ENCODE measurements around the gene PRRT3. TPM values are rescaled to one million over a fixed set of nuclear protein-coding genes. Genes with fewer than 3 reads are reported as not detected.
"Not testable (repeated sequence)": the region's sequence is repeated elsewhere in the genome, so short reads cannot be mapped to it uniquely, and the experiment has no call there.

The PRRT3 gene
- total RNA-seq, 2 experiments from 2014 or later: 5.5 to 6.9 TPM

GRCh38 chr3:9903238-9903624 is 49.0 kb downstream of the PRRT3 start:
- Mint-ChIP-seq H3K36me3 (ENCODE audit: low read depth) (no peaks in the 10 kb centered on the region), H3K4me1 (ENCODE audit: low read depth) (peaks cover 35% of the 10 kb centered on the region), H3K27me3 (ENCODE audit: low read depth) (no peaks in the 10 kb centered on the region), H3K9me3 (ENCODE audit: insufficient read depth) (no peaks in the 10 kb centered on the region), H3K27ac (peak overlapping the region; percentile 56), H3K4me3 (no peak overlapping the region)
- ATAC-seq (no peak), DNase-seq (no peak)
- CTCF ChIA-PET: interaction anchor here (0.7 to 3.5 kb wide), 5 partner anchors 9 to 41 kb away, joined by 3 to 20 read pairs (median 11); partner anchors contain the start of gene JAGN1
- POLR2A ChIA-PET: interaction anchor here (0.7 to 3.9 kb wide), 6 partner anchors 9 to 83 kb away, joined by 3 to 29 read pairs (median 8); partner anchors contain the start of genes EMC3, IL17RC and JAGN1

- H3K4me1 Mint-ChIP-seq (ENCODE audit: low read depth): peaks cover 35% of the 10 kb centered on the region
- no peaks in the 10 kb centered on the region for H3K27me3 Mint-ChIP-seq (ENCODE audit: low read depth)
- peak within 1 kb of the TSS; percentile 83 for H3K27ac Mint-ChIP-seq
- peak; percentile 77 for ATAC-seq
- no peaks in the 10 kb centered on the region for H3K36me3 Mint-ChIP-seq (ENCODE audit: low read depth)
- ChIA-PET CTCF (interaction anchor here (0.7 to 3.5 kb wide), 5 partner anchors 9 to 42 kb away, joined by 3 to 20 read pairs (median 11); partner anchors contain the start of gene JAGN1), POLR2A (interaction anchor here (0.7 to 3.9 kb wide), 6 partner anchors 9 to 84 kb away, joined by 3 to 29 read pairs (median 8); partner anchors contain the start of genes EMC3, IL17RC and JAGN1)
- H3K9me3 Mint-ChIP-seq (ENCODE audit: insufficient read depth): no peaks in the 10 kb centered on the region
- peak within 1 kb of the TSS; percentile 30 for H3K4me3 Mint-ChIP-seq
- DNase-seq: peak; percentile 38
Observed at GRCh38 chr3:9902372-9903237, 49.6 kb downstream of the PRRT3 start, which contains the start of gene IL17RE. TSS of gene IL17RE (plus strand) at chr3:9902848. CDS start at chr3:9902933, 85 bp downstream.

- Mint-ChIP-seq H3K27me3 (ENCODE audit: low read depth) (no peaks in the 10 kb centered on the region), H3K36me3 (ENCODE audit: low read depth) (no peaks in the 10 kb centered on the region), H3K9me3 (ENCODE audit: insufficient read depth) (no peaks in the 10 kb centered on the region), H3K4me1 (ENCODE audit: low read depth) (peaks cover 35% of the 10 kb centered on the region), H3K4me3 (peak overlapping the region; percentile 30), H3K27ac (peak overlapping the region; percentile 83)
- ChIA-PET CTCF (interaction anchor here (1.1 to 3.5 kb wide), 4 partner anchors 10 to 30 kb away, joined by 3 to 20 read pairs (median 14); partner anchors contain the start of gene JAGN1), POLR2A (interaction anchor here (1.8 to 3.9 kb wide), 3 partner anchors 8 to 14 kb away, joined by 10 to 29 read pairs (median 11); partner anchors contain the start of genes IL17RC and JAGN1)
- DNase-seq: peak; percentile 55
- peak; percentile 78 for ATAC-seq
Observed at GRCh38 chr3:9901967-9902366, 50.2 kb downstream of the PRRT3 start.

GRCh38 chr3:9900965-9901415 is 51.2 kb downstream of the PRRT3 start:
- H3K27me3 Mint-ChIP-seq (ENCODE audit: low read depth); H3K9me3 Mint-ChIP-seq (ENCODE audit: insufficient read depth); H3K4me3 Mint-ChIP-seq; ATAC-seq; H3K27ac Mint-ChIP-seq; DNase-seq; H3K36me3 Mint-ChIP-seq (ENCODE audit: low read depth): not testable (repeated sequence)
- POLR2A ChIA-PET: interaction anchor here (3.9 kb wide), 1 partner anchor 10 kb away, joined by 29 read pairs; the partner anchor contains the start of gene JAGN1
- CTCF ChIA-PET: interaction anchor here (3.2 to 3.5 kb wide), 3 partner anchors 10 to 31 kb away, joined by 11 to 20 read pairs (median 17); partner anchors contain the start of gene JAGN1
- H3K4me1 Mint-ChIP-seq (ENCODE audit: low read depth): peaks cover 38% of the 10 kb centered on the region

GRCh38 chr3:9899289-9899791 is 52.9 kb downstream of the PRRT3 start:
- Mint-ChIP-seq H3K9me3 (ENCODE audit: insufficient read depth) (no peaks in the 10 kb centered on the region), H3K4me3 (no peak overlapping the region), H3K27ac (no peak overlapping the region), H3K4me1 (ENCODE audit: low read depth) (peaks cover 44% of the 10 kb centered on the region), H3K27me3 (ENCODE audit: low read depth) (no peaks in the 10 kb centered on the region), H3K36me3 (ENCODE audit: low read depth) (peaks cover 9% of the 10 kb centered on the region)
- ChIA-PET POLR2A (no interaction called here), CTCF (no interaction called here)
- DNase-seq (no peak), ATAC-seq (no peak)

- DNase-seq (no peak), ATAC-seq (no peak)
- Mint-ChIP-seq H3K27me3 (ENCODE audit: low read depth) (no peaks in the 10 kb centered on the region), H3K9me3 (ENCODE audit: insufficient read depth) (no peaks in the 10 kb centered on the region), H3K36me3 (ENCODE audit: low read depth) (peaks cover 15% of the 10 kb centered on the region), H3K4me1 (ENCODE audit: low read depth) (peaks cover 45% of the 10 kb centered on the region), H3K4me3 (no peak overlapping the region), H3K27ac (no peak overlapping the region)
- CTCF ChIA-PET: no interaction called here
- POLR2A ChIA-PET: no interaction called here
Observed at GRCh38 chr3:9898467-9899241, 53.6 kb downstream of the PRRT3 start.

GRCh38 chr3:9897408-9898372 is 54.5 kb downstream of the PRRT3 start:
- ChIA-PET CTCF (no interaction called here), POLR2A (no interaction called here)
- peaks cover 23% of the 10 kb centered on the region for H3K36me3 Mint-ChIP-seq (ENCODE audit: low read depth)
- H3K27me3 Mint-ChIP-seq (ENCODE audit: low read depth): no peaks in the 10 kb centered on the region
- no peaks in the 10 kb centered on the region for H3K9me3 Mint-ChIP-seq (ENCODE audit: insufficient read depth)
- no peak overlapping the region for H3K4me3 Mint-ChIP-seq
- no peak overlapping the region for H3K27ac Mint-ChIP-seq
- H3K4me1 Mint-ChIP-seq (ENCODE audit: low read depth): peaks cover 42% of the 10 kb centered on the region
- DNase-seq (no peak), ATAC-seq (no peak)

- CTCF ChIA-PET, H3K27ac Mint-ChIP-seq: not testable (repeated sequence)
Observed at GRCh38 chr3:9896755-9897407, 55.3 kb downstream of the PRRT3 start.

GRCh38 chr3:9895715-9896114 is 56.5 kb downstream of the PRRT3 start:
- POLR2A ChIA-PET: interaction anchor here (0.7 kb wide), 1 partner anchor 103 kb away, joined by 3 read pairs; the partner anchor contains the start of gene ARPC4
- Mint-ChIP-seq H3K4me1 (ENCODE audit: low read depth) (peaks cover 36% of the 10 kb centered on the region), H3K36me3 (ENCODE audit: low read depth) (peaks cover 36% of the 10 kb centered on the region)
- ATAC-seq; H3K4me3 Mint-ChIP-seq; H3K9me3 Mint-ChIP-seq (ENCODE audit: insufficient read depth); H3K27ac Mint-ChIP-seq; H3K27me3 Mint-ChIP-seq (ENCODE audit: low read depth); DNase-seq: not testable (repeated sequence)
- CTCF ChIA-PET: interaction anchor here (0.6 to 0.8 kb wide), 2 partner anchors 9 to 36 kb away, joined by 3 read pairs; no protein-coding TSS in a partner anchor

More at GRCh38 chr3:9896755-9897407, 55.3 kb downstream of the PRRT3 start:
- H3K4me3 Mint-ChIP-seq; H3K9me3 Mint-ChIP-seq (ENCODE audit: insufficient read depth); H3K27me3 Mint-ChIP-seq (ENCODE audit: low read depth); POLR2A ChIA-PET; DNase-seq; ATAC-seq: not testable (repeated sequence)
- Mint-ChIP-seq H3K36me3 (ENCODE audit: low read depth) (peaks cover 28% of the 10 kb centered on the region), H3K4me1 (ENCODE audit: low read depth) (peaks cover 40% of the 10 kb centered on the region)

Measured in activated CD8-positive, alpha-beta T cell treated with anti-CD3 and anti-CD28 coated beads, Interleukin-2, amount 10 ng/mL, durations not matched to agents 7 days and 5 days (primary cell).